SU-DHL-6 (cell line): Measurements from ENCODE around the gene C1orf35.

Source experiments
- H2AFZ ChIP-seq: fragments of 200-600 bp; sonication (generic); 2 replicates; pipeline ENCODE4 v1.6.1; 2014; ENCODE audit warnings: low read depth, mild to moderate bottlenecking, moderate library complexity, mixed read lengths, antibody characterized with exemption, low read length; ENCODE audit not compliant: severe bottlenecking
- H3F3A ChIP-seq: fragments of 200-600 bp; shearing (Covaris generic); 2 replicates; pipeline ENCODE4 v1.6.0; 2016; ENCODE audit warnings: antibody characterized with exemption, mild to moderate bottlenecking; ENCODE audit not compliant: insufficient read depth
- H3K27ac ChIP-seq: fragments of 200-600 bp; sonication (generic); 2 replicates; pipeline ENCODE4 v1.5.1; 2016; ENCODE audit warnings: low read depth, mild to moderate bottlenecking, low read length, moderate library complexity, mixed read lengths
- H3K27me3 ChIP-seq: fragments of 200-600 bp; sonication (generic), shearing (Covaris generic); 2 replicates; pipeline ENCODE4 v1.6.0; 2014; ENCODE audit warnings: mild to moderate bottlenecking, low read length
- H3K36me3 ChIP-seq: fragments of 200-600 bp; sonication (generic); 2 replicates; pipeline ENCODE4 v1.6.1; 2014; ENCODE audit warnings: mild to moderate bottlenecking, low read length, mixed read lengths
- H3K4me2 ChIP-seq: fragments of 300-600, 200-600 bp; shearing (Covaris generic), sonication (generic); 2 replicates; pipeline ENCODE4 v1.6.0; 2014; ENCODE audit warnings: low read length, low read depth, mild to moderate bottlenecking; ENCODE audit not compliant: poor library complexity, severe bottlenecking
- H3K4me3 ChIP-seq: fragments of 200-600 bp; sonication (generic); 2 replicates; pipeline ENCODE4 v1.5.1; 2014; ENCODE audit warnings: antibody characterized with exemption, low read length, mild to moderate bottlenecking, mixed read lengths; ENCODE audit not compliant: insufficient read depth, poor library complexity, severe bottlenecking
- H3K79me2 ChIP-seq: fragments of 200-600 bp; sonication (generic); 2 replicates; pipeline ENCODE4 v1.6.1; 2014; ENCODE audit warnings: mild to moderate bottlenecking, low read length, moderate library complexity; ENCODE audit not compliant: insufficient read depth
- H3K9ac ChIP-seq: fragments of 200-600 bp; sonication (generic); 2 replicates; pipeline ENCODE4 v1.7.0; 2014; ENCODE audit warnings: mild to moderate bottlenecking, low read length
- H3K9me2 ChIP-seq: fragments of 200-600 bp; sonication (generic); replicated peaks from 2 replicates; pipeline ENCODE4 v1.6.1; 2014; ENCODE audit warnings: low read length; ENCODE audit not compliant: insufficient read depth
- H3K9me3 ChIP-seq: fragments of 200-600 bp; sonication (generic); 2 replicates; pipeline ENCODE4 v1.6.1; 2014; ENCODE audit warnings: low read length, mixed read lengths; ENCODE audit not compliant: insufficient read depth
- H4K20me1 ChIP-seq: fragments of 200-600 bp; sonication (generic); 2 replicates; pipeline ENCODE4 v1.6.1; 2014; ENCODE audit warnings: low read depth, mild to moderate bottlenecking, antibody characterized with exemption, low read length, moderate library complexity, mixed read lengths
- CTCF ChIP-seq: fragments of 200-600 bp; sonication (generic); IDR thresholded peaks from one replicate; pipeline ENCODE4 v1.5.1; 2017; ENCODE audit warnings: antibody characterized with exemption, mild to moderate bottlenecking, low read length, moderate library complexity; ENCODE audit not compliant: insufficient read depth, poor library complexity, severe bottlenecking
- EZH2phosphoT487 ChIP-seq: fragments of 200-600 bp; sonication (generic), shearing (Covaris generic); conservative IDR thresholded peaks from 2 replicates; pipeline ENCODE4 v1.6.1; 2018; ENCODE audit warnings: mild to moderate bottlenecking, antibody characterized with exemption, low read length, moderate library complexity, mixed read lengths

C1orf35 gene

GRCh38 chr1:228082214-228082917, 20.8 kb downstream of the C1orf35 start, which contains the start of gene ARF1:
Gene ARF1, plus strand, starts transcription at chr1:228082708. Its CDS starts 14,407 bp downstream, at chr1:228097115.
- H3K79me2 ChIP-seq: peaks cover 70% of the 10 kb centered on the region

GRCh38 chr1:228081578-228082213, 21.4 kb downstream of the C1orf35 start:
- Histone ChIP-seq H4K20me1 (peaks cover 24% of the 10 kb centered on the region), H3K9me2 (no peaks in the 10 kb centered on the region), H3K27me3 (no peaks in the 10 kb centered on the region), H3K9me3 (no peaks in the 10 kb centered on the region), H3K27ac (peak overlapping the region; percentile 68), H3K79me2 (peaks cover 63% of the 10 kb centered on the region), H3K4me3 (peak overlapping the region; percentile 93), H2AFZ (peak overlapping the region; percentile 75), H3K36me3 (no peaks in the 10 kb centered on the region), H3K4me2 (peak overlapping the region; percentile 77), H3F3A (no peaks in the 10 kb centered on the region), H3K9ac (peak overlapping the region; percentile 98)
- TF ChIP-seq EZH2phosphoT487 (no peak), CTCF (no peak)

More at GRCh38 chr1:228082214-228082917, 20.8 kb downstream of the C1orf35 start, which contains the start of gene ARF1:
- H3K36me3 ChIP-seq: no peaks in the 10 kb centered on the region
- H3K9me3 ChIP-seq: no peaks in the 10 kb centered on the region
- no peaks in the 10 kb centered on the region for H3K27me3 ChIP-seq
- peak within 1 kb of the TSS; percentile 68 for H3K27ac ChIP-seq
- peaks cover 31% of the 10 kb centered on the region for H4K20me1 ChIP-seq
- no peaks in the 10 kb centered on the region for H3K9me2 ChIP-seq
- peak within 1 kb of the TSS; percentile 98 for H3K9ac ChIP-seq
- H2AFZ ChIP-seq: peak within 1 kb of the TSS; percentile 75
- no peaks in the 10 kb centered on the region for H3F3A ChIP-seq
- TF ChIP-seq EZH2phosphoT487 (no peak), CTCF (no peak)
- peak within 1 kb of the TSS; percentile 77 for H3K4me2 ChIP-seq
- peak within 1 kb of the TSS; percentile 93 for H3K4me3 ChIP-seq

DNA sequence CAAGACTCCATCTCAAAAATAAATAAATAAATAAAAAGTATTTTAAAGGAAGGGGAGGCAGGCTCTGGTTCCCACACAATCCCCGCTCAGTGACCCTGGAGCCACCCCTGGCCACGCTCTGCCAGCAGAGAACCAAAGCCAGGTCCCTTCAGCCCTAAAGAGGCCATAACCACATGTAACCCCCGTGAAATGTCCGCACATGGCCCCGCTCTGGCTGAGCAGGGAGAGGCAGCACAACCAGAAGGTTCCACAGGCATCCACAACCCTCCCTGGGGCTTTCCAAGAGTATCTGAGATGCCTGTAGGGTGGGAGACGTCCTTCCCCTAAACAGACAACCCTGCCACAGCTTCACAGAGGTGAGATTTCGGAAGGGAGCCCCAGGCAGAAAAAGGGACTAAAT, 22.0 kb downstream of the C1orf35 start:
- Histone ChIP-seq H3K27me3 (no peaks in the 10 kb centered on the region), H3K9ac (peak overlapping the region; percentile 98), H3K27ac (no peak overlapping the region), H3F3A (no peaks in the 10 kb centered on the region), H3K4me3 (peak overlapping the region; percentile 93), H3K36me3 (no peaks in the 10 kb centered on the region), H3K9me3 (no peaks in the 10 kb centered on the region), H2AFZ (no peak overlapping the region), H3K79me2 (peaks cover 58% of the 10 kb centered on the region), H3K9me2 (no peaks in the 10 kb centered on the region), H3K4me2 (peak overlapping the region; percentile 77), H4K20me1 (peaks cover 22% of the 10 kb centered on the region)
- no peak for TF ChIP-seq EZH2phosphoT487
- no peak for TF ChIP-seq CTCF
